Colon (tissue), 2 donors: Measurements from ENCODE around the gene FBXO15.

ENCODE experiments used
- FAIRE-seq: peaks from 2 replicates; lab custom pipeline; 2012; peaks lifted over from hg19 to GRCh38; lab: Jason Lieb, UNC
- donor health status: control.
- donor health status: control.

Gene FBXO15

DNA sequence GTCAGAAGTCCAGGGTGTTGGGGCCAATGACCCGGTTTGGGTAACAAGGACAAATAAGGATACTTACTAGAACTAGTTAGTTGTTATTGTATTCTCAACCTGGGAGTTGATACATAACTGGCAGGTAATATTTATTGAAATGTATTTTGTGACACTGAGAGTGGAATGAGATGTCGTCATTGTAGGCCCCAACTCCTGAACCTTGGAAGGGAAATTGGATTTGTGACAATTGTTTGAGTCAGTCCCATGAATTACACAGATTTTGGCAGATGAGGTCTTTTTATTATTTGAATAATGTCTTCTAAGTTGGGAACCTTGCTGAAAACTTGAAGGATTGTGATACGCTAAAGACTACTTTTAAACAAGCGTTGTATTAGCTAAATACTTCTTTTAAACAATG, 5.7 kb upstream of the FBXO15 start:
- no peak for FAIRE-seq

DNA sequence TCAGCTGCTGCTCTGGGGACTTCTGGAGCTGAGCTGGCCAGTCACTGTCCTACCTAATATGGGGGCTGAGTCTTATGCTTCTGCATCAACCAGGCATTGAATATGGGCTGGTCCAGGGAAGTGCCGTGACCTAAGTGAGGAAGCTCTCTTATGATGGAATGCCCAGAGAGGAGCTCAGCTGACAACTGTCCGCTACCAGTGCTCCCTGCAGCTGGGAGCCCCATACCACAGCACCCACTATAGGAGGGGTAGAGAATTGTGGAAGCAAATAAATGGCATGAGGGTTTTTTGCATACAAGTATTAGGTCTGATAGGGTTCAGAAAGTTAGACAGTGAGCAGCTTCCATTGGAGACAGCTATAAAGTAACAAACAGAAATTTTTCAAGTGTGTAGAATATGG, 5.2 kb upstream of the FBXO15 start:
- no peak for FAIRE-seq

DNA sequence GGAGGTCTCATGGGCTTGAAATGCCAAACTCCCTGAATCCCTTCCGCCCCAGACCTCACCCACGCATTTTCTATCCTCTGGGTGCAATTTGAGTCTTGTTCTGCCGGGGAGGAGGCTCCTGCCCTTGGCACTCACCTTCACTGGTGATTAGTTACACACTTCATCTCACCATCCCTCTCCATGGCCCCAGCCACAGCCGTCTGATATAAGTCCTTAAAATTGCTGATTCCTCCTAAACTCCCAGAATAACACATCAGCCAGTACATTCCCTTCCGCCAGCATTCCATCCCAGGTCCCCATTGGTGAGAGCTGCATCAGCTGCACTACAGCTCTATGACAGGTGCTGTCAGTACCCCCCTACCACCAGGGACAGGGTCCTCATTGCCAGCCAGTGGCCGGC, 4.6 kb upstream of the FBXO15 start:
- FAIRE-seq, result no peak

GRCh38 chr18:74149878-74150277, 2.2 kb upstream of the FBXO15 start:
- no peak for FAIRE-seq

GRCh38 chr18:74148543-74149070, 973 bp upstream of the FBXO15 start:
- FAIRE-seq, result no peak

GRCh38 chr18:74147491-74147778, 199 bp downstream of the FBXO15 start:
- FAIRE-seq, result no peak

- FAIRE-seq, result no peak
These were observed 878 bp downstream of the FBXO15 start for GRCh38 chr18:74146756-74147155.

DNA sequence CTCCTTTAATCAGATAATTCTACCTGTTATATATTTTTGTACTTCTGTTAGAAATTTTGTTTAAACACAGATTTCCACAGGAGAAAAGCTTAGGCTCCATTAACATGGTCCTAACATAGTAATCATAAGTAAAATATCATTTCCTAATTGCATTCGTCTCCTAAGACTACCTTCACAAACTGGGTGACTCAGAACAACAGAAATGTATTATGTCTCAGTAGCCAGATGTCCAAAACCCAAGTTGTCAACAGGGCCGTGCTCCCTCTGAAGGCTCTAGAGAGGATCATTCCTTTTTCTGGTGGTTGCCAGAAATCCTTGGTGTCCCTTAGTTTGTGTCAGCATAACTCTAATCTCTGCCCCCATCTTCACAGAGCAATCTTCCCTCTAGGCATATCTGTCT, 5.4 kb downstream of the FBXO15 start:
- FAIRE-seq, result no peak

- FAIRE-seq, result no peak
These were observed 6.0 kb downstream of the FBXO15 start for GRCh38 chr18:74141667-74142066.

DNA sequence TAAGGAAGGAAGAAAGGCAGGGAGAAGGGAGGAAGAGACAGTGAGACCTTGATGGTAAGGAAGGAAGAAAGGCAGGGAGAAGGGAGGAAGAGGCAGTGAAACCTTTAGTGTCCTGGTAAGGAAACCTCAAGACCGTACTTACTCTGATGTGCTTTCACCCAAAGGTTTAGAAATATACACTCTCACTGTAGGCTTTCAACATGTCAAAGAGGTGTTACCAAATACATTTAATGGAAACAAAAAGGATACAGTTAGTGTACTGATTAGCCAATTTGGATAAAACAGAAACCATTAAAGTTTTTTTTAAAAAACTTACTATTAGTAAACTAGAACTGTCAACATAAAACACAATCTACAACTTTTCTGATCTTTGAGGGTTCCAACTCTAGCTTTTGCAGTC, 7.1 kb downstream of the FBXO15 start:
- FAIRE-seq, result no peak

- no peak for FAIRE-seq
These were observed 7.7 kb downstream of the FBXO15 start for GRCh38 chr18:74139888-74140287.

DNA sequence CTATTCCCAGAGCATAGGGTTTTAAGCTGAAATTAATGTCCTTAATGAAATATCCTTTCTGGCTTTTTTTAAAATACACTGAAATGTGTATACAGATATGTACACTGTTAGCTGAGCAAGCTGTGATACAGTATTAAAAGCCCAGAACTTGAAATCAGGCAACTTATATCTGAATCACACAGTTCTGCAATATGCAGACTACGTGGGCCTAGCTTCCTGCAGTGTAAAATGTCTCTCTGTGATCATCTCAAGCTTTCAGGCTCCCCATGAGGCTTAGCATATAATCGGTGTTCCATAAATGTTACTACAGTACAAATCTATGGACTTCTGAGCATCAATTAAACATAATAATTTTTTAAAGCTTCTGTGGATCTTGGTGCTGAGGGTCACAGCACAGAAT, 8.2 kb downstream of the FBXO15 start:
- no peak for FAIRE-seq

- no peak for FAIRE-seq
These were observed 9.6 kb downstream of the FBXO15 start for GRCh38 chr18:74137920-74138538.

DNA sequence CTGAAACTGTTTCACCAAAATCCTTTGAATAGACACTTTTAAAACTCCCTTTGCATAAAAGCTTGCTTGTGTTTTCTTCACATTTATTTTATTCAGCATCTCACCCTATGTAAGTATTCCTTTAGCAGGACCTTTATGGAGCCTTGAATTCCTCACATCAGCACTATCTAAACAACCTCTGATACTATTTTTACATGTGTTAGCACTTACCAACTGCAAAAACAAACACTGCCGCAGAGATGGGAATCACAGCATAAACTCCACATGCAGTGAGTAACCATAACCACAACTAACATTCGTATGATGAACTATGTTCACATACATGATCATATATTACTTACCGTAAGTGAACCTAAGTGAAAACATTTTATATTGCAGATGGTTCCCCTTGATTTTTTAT, 15.4 kb downstream of the FBXO15 start:
- no peak for FAIRE-seq

GRCh38 chr18:74131124-74131523, 16.5 kb downstream of the FBXO15 start:
- no peak for FAIRE-seq

GRCh38 chr18:74128159-74128558, 19.5 kb downstream of the FBXO15 start:
- no peak for FAIRE-seq

DNA sequence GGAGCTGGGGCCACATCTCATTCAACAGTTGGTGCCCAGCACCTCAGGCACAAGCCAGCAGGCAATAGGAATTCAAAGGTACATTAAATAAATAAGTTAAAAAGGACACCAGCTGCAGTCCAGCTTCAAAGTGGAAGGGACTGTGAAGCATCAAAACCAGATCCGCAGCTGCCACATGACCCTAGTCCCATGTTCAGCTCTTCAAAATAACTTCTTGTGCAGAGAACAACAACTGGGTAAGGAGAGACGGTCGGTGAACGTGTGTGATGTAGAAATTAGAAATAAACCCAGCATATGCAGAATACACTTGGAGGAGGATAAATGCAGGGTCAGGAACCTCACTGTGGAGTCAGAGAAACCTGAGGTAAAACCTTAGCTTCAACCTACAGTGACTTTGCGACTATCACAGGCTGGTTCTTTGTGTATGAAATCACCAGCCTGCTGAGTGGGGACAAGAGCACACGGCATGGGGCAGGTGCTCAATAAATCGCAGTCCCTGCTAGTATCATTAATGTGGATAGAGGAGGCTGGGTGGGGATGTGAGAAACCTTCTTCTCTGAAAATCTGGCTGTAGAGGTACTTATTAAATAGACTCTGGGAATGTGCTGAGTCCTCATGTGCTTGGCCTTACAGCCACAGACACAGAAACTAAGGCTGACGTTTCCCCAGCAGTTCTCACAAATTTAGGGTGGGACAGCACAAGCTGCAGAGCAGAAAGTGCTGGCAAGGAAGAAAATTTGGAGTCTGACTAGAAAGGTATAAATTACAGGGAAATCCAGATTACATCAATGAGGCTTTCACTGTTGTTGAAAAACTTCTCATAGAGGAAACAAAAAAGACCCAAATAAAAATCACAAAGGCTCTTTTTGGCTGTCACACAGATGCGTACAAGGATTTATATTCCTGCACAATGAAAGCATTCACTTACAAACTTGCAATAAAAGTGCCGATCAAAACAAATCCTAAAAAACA, 20.7 kb downstream of the FBXO15 start:
- no peak for FAIRE-seq

DNA sequence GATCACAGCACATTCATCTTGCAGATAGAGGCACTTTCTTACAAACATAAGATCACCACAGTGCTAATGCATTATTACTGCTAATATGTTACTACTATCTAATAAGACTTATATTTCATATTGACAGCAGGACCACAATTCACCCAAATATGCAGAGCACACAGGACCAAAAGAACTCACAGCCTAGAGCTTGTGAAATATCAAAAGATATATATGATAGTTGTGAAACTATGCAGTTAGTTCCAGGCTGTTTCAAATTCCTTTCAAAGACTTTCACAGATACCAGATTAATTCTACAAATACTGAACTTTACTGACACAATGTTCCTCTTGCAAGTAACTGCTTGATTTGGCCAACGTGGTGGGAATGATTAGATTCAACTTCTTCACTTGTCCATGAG, 23.0 kb downstream of the FBXO15 start:
- FAIRE-seq, result no peak

DNA sequence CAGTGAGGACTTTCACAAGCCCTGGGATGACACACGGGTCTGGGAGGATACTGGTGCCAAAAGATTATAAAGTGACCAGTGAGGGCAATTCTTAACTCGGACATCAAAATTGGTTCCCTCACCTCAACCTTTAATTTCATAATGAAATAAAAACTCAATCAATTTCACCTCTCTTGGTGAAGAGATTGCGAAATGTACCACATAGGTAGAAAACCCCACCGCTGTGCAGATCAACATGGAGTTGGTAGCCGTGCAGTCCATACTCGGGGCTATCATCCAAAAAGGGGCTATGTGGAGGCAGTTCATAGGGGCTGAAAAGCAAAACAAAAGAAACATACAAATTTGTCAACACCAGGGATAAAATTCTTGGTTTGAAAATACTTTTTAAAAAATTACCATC, 24.4 kb downstream of the FBXO15 start:
- no peak for FAIRE-seq

DNA sequence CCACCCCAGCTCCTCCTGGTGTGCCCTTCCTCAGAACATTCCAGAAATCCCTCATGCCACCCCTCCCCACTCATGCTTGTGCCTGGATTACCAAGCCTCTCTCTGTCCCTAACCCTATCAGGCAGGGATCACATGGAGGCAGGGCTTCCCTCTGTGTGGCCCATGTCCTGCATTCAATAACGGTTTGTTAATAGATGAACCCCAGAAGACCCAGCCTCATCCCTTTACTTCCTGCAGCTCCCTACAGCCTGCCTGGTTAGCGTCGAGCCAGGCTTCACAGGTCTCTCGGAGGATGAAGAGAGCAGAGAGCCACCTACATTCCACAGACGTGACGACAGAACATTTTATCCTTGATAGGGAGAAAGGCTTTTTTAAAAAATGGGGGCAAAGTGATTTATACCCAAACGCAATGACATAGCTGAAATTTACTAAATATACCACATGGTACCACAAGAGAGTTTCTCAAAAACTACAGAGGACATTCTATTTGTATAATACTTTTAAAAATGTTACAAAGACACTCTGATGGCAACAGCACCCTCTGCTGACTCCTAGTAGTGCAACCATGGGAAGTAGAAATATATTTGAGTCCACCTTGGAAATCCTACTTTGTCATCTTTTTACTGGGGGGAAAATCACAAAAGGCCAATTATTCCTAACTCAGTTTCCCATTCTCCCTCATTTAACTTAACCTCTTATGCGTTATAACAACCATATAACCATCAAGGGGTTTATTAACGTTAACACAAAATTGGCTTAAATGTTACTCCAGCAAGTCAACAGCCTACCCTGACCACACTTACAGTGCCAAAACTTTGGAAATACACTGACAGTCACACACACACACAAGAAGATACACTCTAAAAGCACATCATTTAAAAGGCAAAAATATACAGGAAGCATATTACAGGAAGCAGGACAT, 30.7 kb downstream of the FBXO15 start:
- no peak for FAIRE-seq

GRCh38 chr18:74115046-74115445, 32.6 kb downstream of the FBXO15 start:
- no peak for FAIRE-seq

DNA sequence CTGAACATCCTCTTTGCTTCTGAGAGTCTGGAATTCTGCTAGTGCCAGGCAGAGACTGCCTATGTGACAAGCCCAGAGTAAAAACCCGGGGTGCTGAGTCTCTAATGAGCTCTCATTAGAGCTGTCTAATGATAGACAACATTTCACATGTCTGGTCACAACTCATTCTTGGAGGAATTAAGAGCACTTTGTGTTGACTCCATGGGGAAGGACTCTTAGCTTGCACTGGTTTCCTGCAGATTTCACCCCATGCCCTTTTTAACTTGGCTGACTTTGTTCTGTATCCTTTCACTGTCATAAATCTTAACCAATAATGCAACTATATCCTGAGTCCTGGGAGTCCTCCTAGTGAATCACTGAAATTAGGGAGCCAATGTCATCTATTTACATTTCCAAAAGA, 33.5 kb downstream of the FBXO15 start:
- no peak for FAIRE-seq

DNA sequence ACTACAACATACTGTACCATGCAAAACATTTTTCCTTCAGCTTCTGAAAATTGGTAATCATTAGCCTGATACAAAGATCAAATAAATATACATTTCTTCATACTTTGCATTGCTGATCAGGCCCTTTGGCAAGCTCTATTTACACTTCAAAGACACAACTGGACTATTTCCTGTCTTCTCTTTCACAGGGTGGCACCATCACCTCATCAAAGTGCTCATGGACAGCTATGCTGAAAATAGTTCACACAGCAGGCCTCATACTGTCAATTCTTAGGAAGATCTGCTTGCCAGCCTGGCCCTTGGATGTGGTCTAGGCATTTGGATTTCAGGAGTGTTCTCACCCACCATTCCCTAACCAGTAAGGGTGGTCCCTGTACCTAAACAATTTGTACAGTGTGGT, 33.9 kb downstream of the FBXO15 start:
- FAIRE-seq, result no peak
